DOHH2 (cell line): ENCODE measurements around the gene GAS6.

ENCODE experiments used
- H3F3A ChIP-seq: fragments of 200-600 bp; sonication (generic), shearing (Covaris generic); 2 replicates; pipeline ENCODE4 v1.6.0; 2016; ENCODE audit warnings: antibody characterized with exemption, mild to moderate bottlenecking; ENCODE audit not compliant: control insufficient read depth, insufficient read depth
- H3K27ac ChIP-seq: fragments of 200-600 bp; sonication (generic); 2 replicates; pipeline ENCODE4 v1.5.1; 2014; ENCODE audit warnings: low read depth, mild to moderate bottlenecking, low read length, moderate library complexity
- H3K27me3 ChIP-seq: fragments of 200-600 bp; sonication (generic); 2 replicates; pipeline ENCODE4 v1.6.1; 2014; ENCODE audit warnings: mild to moderate bottlenecking, low read length, mixed read lengths; ENCODE audit not compliant: control insufficient read depth
- H3K36me3 ChIP-seq: fragments of 200-600 bp; sonication (generic); 2 replicates; pipeline ENCODE4 v1.6.1; 2014; ENCODE audit warnings: mild to moderate bottlenecking, low read length, moderate library complexity, mixed read lengths; ENCODE audit not compliant: control insufficient read depth
- H3K4me1 ChIP-seq: fragments of 200-600 bp; sonication (generic); 2 replicates; pipeline ENCODE4 v1.6.1; 2014; ENCODE audit warnings: mild to moderate bottlenecking, low read length, mixed read lengths; ENCODE audit not compliant: control insufficient read depth
- H3K4me2 ChIP-seq: fragments of 200-600 bp; sonication (generic); 2 replicates; pipeline ENCODE4 v1.6.0; 2014; ENCODE audit warnings: mild to moderate bottlenecking, low read length, moderate library complexity
- H3K4me3 ChIP-seq: fragments of 200-600 bp; sonication (generic); 2 replicates; pipeline ENCODE4 v1.5.1; 2014; ENCODE audit warnings: mild to moderate bottlenecking, low read length, mixed read lengths
- H3K79me2 ChIP-seq: fragments of 200-600 bp; sonication (generic); 2 replicates; pipeline ENCODE4 v1.6.1; 2014; ENCODE audit warnings: mild to moderate bottlenecking, low read length, mixed read lengths; ENCODE audit not compliant: control insufficient read depth
- H3K9me2 ChIP-seq: fragments of 200-600 bp; sonication (generic); replicated peaks from 2 replicates; pipeline ENCODE4 v1.6.1; 2014; ENCODE audit warnings: mild to moderate bottlenecking, low read length, mixed read lengths; ENCODE audit not compliant: control insufficient read depth
- H3K9me3 ChIP-seq: fragments of 200-600 bp; sonication (generic); 2 replicates; pipeline ENCODE4 v1.6.1; 2014; ENCODE audit warnings: antibody characterized with exemption, low read length, mixed read lengths; ENCODE audit not compliant: control insufficient read depth, insufficient read depth
- H4K20me1 ChIP-seq: fragments of 200-600 bp; sonication (generic); 2 replicates; pipeline ENCODE4 v1.6.0; 2014; ENCODE audit warnings: low read depth, mild to moderate bottlenecking, antibody characterized with exemption, low read length, moderate library complexity; ENCODE audit not compliant: control insufficient read depth, insufficient read depth
- EZH2phosphoT487 ChIP-seq: fragments of 200-600 bp; sonication (generic); IDR thresholded peaks from 2 replicates; pipeline ENCODE4 v1.6.1; 2017; ENCODE audit warnings: borderline replicate concordance, mild to moderate bottlenecking, antibody characterized with exemption, low read length, moderate library complexity, mixed read lengths
- TF ChIP-seq, protein P1 (sequence below): fragments of 200-600 bp; sonication (generic); IDR thresholded peaks from one replicate; pipeline ENCODE4 v1.5.1; 2014; ENCODE audit warnings: antibody characterized with exemption, mild to moderate bottlenecking, low read depth, low read length; ENCODE audit not compliant: poor library complexity, severe bottlenecking

The GAS6 gene

DNA sequence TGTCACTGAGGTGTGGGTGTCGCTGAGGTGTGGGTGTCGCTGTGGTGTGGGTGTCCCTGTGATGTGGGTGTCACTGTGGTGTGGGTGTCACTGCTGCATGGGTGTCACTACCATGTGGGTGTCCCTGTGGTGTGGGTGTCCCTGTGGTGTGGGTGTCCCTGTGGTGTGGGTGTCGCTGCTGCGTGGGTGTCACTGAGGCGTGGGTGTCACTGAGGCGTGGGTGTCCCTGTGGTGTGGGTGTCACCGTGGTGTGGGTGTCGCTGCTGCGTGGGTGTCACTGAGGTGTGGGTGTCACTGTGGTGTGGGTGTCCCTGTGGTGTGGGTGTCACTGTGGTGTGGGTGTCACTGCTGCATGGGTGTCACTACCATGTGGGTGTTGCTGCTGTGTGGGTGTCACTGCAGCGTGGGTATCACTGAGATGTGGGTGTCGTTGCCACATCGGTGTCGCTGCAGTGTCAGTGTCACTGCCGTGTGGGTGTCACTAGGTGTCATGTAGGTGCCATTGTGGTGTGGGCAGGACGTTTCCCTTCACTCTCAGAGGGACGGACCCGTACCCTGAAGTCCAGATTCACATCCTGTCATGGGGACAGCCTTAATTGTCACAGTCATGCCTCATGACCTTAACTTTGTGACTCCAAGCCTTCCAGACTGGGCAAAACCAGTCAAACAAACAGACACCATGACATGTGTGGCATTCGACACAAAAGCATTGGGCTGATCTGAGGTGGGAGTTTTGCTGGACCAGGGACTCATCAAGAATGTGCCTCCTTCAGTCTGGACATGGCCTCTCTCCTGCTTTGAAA, 12.7 kb upstream of the GAS6 start:
- Histone ChIP-seq H3K36me3 (no peaks in the 10 kb centered on the region), H3K4me1 (no peaks in the 10 kb centered on the region), H3K4me3 (no peak overlapping the region), H3K4me2 (no peak overlapping the region), H3K9me3 (peaks cover 13% of the 10 kb centered on the region), H3F3A (no peaks in the 10 kb centered on the region), H3K27me3 (no peaks in the 10 kb centered on the region), H3K27ac (no peak overlapping the region), H3K9me2 (no peaks in the 10 kb centered on the region), H3K79me2 (no peaks in the 10 kb centered on the region), H4K20me1 (no peaks in the 10 kb centered on the region)
- TF ChIP-seq, protein P1, sequence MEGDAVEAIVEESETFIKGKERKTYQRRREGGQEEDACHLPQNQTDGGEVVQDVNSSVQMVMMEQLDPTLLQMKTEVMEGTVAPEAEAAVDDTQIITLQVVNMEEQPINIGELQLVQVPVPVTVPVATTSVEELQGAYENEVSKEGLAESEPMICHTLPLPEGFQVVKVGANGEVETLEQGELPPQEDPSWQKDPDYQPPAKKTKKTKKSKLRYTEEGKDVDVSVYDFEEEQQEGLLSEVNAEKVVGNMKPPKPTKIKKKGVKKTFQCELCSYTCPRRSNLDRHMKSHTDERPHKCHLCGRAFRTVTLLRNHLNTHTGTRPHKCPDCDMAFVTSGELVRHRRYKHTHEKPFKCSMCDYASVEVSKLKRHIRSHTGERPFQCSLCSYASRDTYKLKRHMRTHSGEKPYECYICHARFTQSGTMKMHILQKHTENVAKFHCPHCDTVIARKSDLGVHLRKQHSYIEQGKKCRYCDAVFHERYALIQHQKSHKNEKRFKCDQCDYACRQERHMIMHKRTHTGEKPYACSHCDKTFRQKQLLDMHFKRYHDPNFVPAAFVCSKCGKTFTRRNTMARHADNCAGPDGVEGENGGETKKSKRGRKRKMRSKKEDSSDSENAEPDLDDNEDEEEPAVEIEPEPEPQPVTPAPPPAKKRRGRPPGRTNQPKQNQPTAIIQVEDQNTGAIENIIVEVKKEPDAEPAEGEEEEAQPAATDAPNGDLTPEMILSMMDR: no peak
- no peak for TF ChIP-seq EZH2phosphoT487

DNA sequence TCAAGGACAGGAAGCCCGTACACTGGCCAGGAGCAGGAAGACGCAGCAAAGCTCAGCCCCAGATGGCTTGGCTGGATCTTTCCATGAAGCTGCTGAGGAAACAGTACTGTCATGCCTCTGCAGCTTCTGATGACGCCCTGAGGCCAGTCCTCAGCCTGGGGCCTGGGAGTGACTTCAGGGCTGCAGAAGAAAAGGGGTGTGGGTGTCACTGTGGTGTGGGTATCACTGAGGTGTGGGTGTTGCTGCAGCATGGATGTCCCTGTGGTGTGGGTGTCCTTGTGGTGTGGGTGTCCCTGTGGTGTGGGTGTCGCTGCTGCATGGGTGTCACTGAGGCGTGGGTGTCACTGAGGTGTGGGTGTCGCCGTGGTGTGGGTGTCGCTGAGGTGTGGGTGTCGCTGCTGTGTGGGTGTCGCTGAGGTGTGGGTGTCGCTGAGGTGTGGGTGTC, 12.0 kb upstream of the GAS6 start:
- no peaks in the 10 kb centered on the region for H3K36me3 ChIP-seq
- no peak overlapping the region for H3K27ac ChIP-seq
- peaks cover 13% of the 10 kb centered on the region for H3K9me3 ChIP-seq
- H3K4me2 ChIP-seq: no peak overlapping the region
- H3K79me2 ChIP-seq: no peaks in the 10 kb centered on the region
- no peaks in the 10 kb centered on the region for H3K4me1 ChIP-seq
- no peaks in the 10 kb centered on the region for H4K20me1 ChIP-seq
- H3K9me2 ChIP-seq: no peaks in the 10 kb centered on the region
- H3K4me3 ChIP-seq: no peak overlapping the region
- no peak for TF ChIP-seq EZH2phosphoT487
- TF ChIP-seq, protein P1: no peak
- H3K27me3 ChIP-seq: no peaks in the 10 kb centered on the region
- H3F3A ChIP-seq: no peaks in the 10 kb centered on the region

DNA sequence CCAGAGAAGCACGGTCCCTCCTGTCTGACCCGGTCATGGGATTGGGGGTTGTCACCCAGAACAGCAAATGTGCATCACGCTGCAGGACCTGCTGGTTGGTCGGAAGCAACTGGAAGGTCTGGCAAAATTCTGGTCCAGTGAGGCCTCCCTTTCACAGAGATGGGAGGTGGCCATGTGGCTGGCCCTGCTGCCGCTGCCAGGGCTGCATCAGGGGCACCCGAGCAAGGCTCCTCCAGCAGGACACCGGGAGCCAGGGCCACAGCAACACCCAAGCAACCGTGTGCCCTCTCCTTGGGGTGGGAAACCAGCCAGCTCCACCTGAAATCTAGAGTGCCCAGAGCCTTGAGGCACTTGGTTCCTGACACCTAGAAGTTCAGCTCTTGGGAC, 11.5 kb upstream of the GAS6 start:
- no peak overlapping the region for H3K4me2 ChIP-seq
- H3K79me2 ChIP-seq: no peaks in the 10 kb centered on the region
- no peak overlapping the region for H3K27ac ChIP-seq
- H3K27me3 ChIP-seq: no peaks in the 10 kb centered on the region
- H3K4me1 ChIP-seq: no peaks in the 10 kb centered on the region
- no peaks in the 10 kb centered on the region for H3K36me3 ChIP-seq
- H3K4me3 ChIP-seq: no peak overlapping the region
- H4K20me1 ChIP-seq: no peaks in the 10 kb centered on the region
- H3K9me3 ChIP-seq: peaks cover 13% of the 10 kb centered on the region
- TF ChIP-seq EZH2phosphoT487: no peak
- TF ChIP-seq, protein P1: no peak
- H3K9me2 ChIP-seq: no peaks in the 10 kb centered on the region
- H3F3A ChIP-seq: no peaks in the 10 kb centered on the region
